Upper lobe of left lung (tissue), 4 donors: ENCODE measurements around the gene NID2.

ENCODE experiments used
- POLR2A ChIP-seq, 4 donors: fragments of 450-650 bp; IDR thresholded peaks; one replicate each; pipeline ENCODE4 v1.5.1; 2016 to 2017; ENCODE audit warnings: antibody characterized with exemption in 4 of 4, mild to moderate bottlenecking in 2 of 4
- TF ChIP-seq, protein P1 (sequence below), 6 experiments: fragments of 450-650 bp in 4 of 6; fragments of 200-600 bp in 2 of 6; sonication (generic) in 2 of 6; IDR thresholded peaks; one replicate each; pipeline ENCODE4 v1.5.1; 2016 to 2019; ENCODE audit warnings: antibody characterized with exemption in 6 of 6

GRCh38 chr14:51959928-51960327, 108.9 kb downstream of the NID2 start:
- TF ChIP-seq, protein P1, sequence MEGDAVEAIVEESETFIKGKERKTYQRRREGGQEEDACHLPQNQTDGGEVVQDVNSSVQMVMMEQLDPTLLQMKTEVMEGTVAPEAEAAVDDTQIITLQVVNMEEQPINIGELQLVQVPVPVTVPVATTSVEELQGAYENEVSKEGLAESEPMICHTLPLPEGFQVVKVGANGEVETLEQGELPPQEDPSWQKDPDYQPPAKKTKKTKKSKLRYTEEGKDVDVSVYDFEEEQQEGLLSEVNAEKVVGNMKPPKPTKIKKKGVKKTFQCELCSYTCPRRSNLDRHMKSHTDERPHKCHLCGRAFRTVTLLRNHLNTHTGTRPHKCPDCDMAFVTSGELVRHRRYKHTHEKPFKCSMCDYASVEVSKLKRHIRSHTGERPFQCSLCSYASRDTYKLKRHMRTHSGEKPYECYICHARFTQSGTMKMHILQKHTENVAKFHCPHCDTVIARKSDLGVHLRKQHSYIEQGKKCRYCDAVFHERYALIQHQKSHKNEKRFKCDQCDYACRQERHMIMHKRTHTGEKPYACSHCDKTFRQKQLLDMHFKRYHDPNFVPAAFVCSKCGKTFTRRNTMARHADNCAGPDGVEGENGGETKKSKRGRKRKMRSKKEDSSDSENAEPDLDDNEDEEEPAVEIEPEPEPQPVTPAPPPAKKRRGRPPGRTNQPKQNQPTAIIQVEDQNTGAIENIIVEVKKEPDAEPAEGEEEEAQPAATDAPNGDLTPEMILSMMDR (IDR thresholded peaks at IDR 0.05), result no peak
- no peak for TF ChIP-seq POLR2A (IDR thresholded peaks at IDR 0.05)
